IgD-negative memory B cell (primary cell): ENCODE results near the gene RNF5. TPM values are rescaled to one million over a fixed set of nuclear protein-coding genes. Genes with fewer than 3 reads are reported as not detected.
"Not testable (repeated sequence)": the region's sequence is repeated elsewhere in the genome, so short reads cannot be mapped to it uniquely, and the experiment has no call there.

Experiments
- H3K27ac Mint-ChIP-seq, 3 donors: one replicate each; pipeline ENCODE4 v1.8.0; 2020 to 2022; ENCODE audit warnings: mild to moderate bottlenecking in 3 of 3, mixed read lengths in 3 of 3, moderate library complexity in 1 of 3
- H3K27me3 Mint-ChIP-seq: one replicate; pipeline ENCODE4 v1.8.0; 2021; ENCODE audit warnings: mixed read lengths
- H3K36me3 Mint-ChIP-seq: one replicate; pipeline ENCODE4 v1.8.0; 2020; ENCODE audit warnings: mild to moderate bottlenecking, mixed read lengths
- H3K4me1 Mint-ChIP-seq, 3 donors: one replicate each; pipeline ENCODE4 v1.8.0; 2020 to 2022; ENCODE audit warnings: mixed read lengths in 3 of 3, mild to moderate bottlenecking in 1 of 3
- H3K4me3 Mint-ChIP-seq, 4 donors: one replicate each; pipeline ENCODE4 v1.8.0; 2020 to 2022; ENCODE audit warnings: mild to moderate bottlenecking in 4 of 4, mixed read lengths in 4 of 4, moderate library complexity in 3 of 4
- H3K9me3 Mint-ChIP-seq, 3 donors: one replicate each; pipeline ENCODE4 v1.8.0; 2020 to 2021; ENCODE audit warnings: mixed read lengths in 3 of 3, mild to moderate bottlenecking in 1 of 3
- polyA plus RNA-seq: library from polyadenylated mRNA; unstranded; fragments of 300-500 nt; fragmentation: Illumina TruSeq; gene quantifications from one replicate; pipeline ENCODE4 v1.2.3, GENCODE V29; 2021

Gene RNF5
- polyA plus RNA-seq, 1 donor from 2014 or later: 88.8 TPM

GRCh38 chr6:32187009-32187709, 9.0 kb downstream of the RNF5 start:
- Mint-ChIP-seq H3K4me1 (peaks cover 24 to 31% (median 27%) of the 10 kb centered on the region in 3 donors), H3K27ac (peak overlapping the region; percentile 93 to 98 (median 96)), H3K36me3 (peaks cover 3% of the 10 kb centered on the region), H3K9me3 (no peaks in the 10 kb centered on the region), H3K27me3 (no peaks in the 10 kb centered on the region), H3K4me3 (peak overlapping the region; percentile 30 to 93 (median 84))

GRCh38 chr6:32187725-32188380, 9.6 kb downstream of the RNF5 start:
- H3K36me3 Mint-ChIP-seq, H3K9me3 Mint-ChIP-seq, H3K27me3 Mint-ChIP-seq: not testable (repeated sequence)
- Mint-ChIP-seq H3K4me1 (peaks cover 24 to 31% (median 27%) of the 10 kb centered on the region in 3 donors), H3K4me3 (peak overlapping the region in 3 of 4 donors; percentile 84 to 95 (median 93)), H3K27ac (peak overlapping the region; percentile 71 to 98 (median 96))

DNA sequence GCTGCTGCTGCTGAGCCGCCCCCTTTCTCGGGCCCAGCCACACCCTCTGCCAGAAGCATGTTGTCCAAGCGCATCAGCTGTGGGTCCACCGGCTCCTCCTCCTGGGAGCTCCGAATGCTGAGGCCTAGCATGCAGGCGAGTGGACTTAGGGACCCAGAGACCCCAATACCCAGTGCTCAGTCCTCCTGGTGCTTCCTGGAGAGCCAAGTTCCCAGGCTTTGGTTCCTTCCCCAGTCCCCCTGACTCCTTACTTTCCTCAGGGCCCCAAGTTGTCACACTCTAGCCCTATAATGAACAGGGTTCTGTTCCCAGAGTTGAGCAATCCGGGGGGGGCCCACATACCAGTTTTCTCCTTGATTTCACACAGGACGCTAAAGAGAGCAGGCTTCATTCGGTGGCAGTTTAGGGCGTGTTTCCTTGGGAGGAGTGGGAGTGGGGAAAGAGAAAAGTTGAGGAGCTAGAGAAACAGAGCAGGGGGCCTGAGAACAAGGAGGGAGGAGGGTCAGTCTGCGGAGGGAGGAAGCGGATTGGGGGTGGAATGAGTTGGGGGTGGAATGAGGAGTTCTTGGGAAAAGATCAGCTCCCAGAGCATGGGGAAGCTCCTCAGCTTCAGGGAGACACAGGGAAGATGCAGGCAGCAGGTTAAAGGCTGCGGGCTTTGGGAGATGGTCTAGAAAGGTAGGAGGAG, 10.3 kb downstream of the RNF5 start:
- H3K27ac Mint-ChIP-seq: peak overlapping the region; percentile 90 to 98 (median 96)
- H3K36me3 Mint-ChIP-seq: peaks cover 3% of the 10 kb centered on the region
- no peaks in the 10 kb centered on the region for H3K27me3 Mint-ChIP-seq
- H3K4me3 Mint-ChIP-seq: peak overlapping the region; percentile 86 to 97 (median 94)
- H3K9me3 Mint-ChIP-seq: no peaks in the 10 kb centered on the region
- H3K4me1 Mint-ChIP-seq: peaks cover 27 to 34% (median 28%) of the 10 kb centered on the region in 3 donors

GRCh38 chr6:32189069-32189741, 11.0 kb downstream of the RNF5 start:
- Mint-ChIP-seq H3K9me3 (no peaks in the 10 kb centered on the region), H3K27me3 (no peaks in the 10 kb centered on the region), H3K27ac (peak overlapping the region; percentile 90 to 98 (median 96)), H3K4me1 (peaks cover 33 to 37% (median 35%) of the 10 kb centered on the region in 3 donors), H3K36me3 (peaks cover 3% of the 10 kb centered on the region), H3K4me3 (peak overlapping the region; percentile 86 to 97 (median 94))

DNA sequence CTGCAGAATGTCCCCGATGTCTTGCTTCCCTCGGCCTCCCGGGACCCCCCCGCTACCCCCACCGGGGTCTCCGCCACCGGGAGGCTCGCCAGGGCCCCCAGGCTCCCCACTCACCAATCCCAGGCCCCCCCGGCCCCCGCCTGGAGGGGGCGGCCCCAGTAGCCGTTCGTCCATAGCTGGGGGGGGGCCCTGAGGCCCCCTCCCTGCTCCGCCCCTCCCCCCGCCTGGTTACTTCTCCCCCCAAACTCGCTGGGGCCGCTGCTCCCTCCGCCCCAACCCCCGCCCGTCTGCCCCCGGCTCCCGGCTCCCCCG, 11.5 kb downstream of the RNF5 start:
- H3K9me3 Mint-ChIP-seq: no peaks in the 10 kb centered on the region
- peak overlapping the region; percentile 90 to 99 (median 98) for H3K27ac Mint-ChIP-seq
- peak overlapping the region; percentile 86 to 98 (median 94) for H3K4me3 Mint-ChIP-seq
- H3K36me3 Mint-ChIP-seq: peaks cover 3% of the 10 kb centered on the region
- H3K27me3 Mint-ChIP-seq: no peaks in the 10 kb centered on the region
- peaks cover 37 to 38% (median 38%) of the 10 kb centered on the region in 3 donors for H3K4me1 Mint-ChIP-seq

GRCh38 chr6:32190054-32190851, 12.0 kb downstream of the RNF5 start, which contains the start of gene PBX2:
Gene PBX2, minus strand, starts transcription at chr6:32190202. Its CDS starts 287 bp downstream, at chr6:32189915.
- peak within 1 kb of the TSS; percentile 97 to 99 (median 98) for H3K27ac Mint-ChIP-seq
- peak within 1 kb of the TSS; percentile 93 to 99 (median 96) for H3K4me3 Mint-ChIP-seq
- H3K4me1 Mint-ChIP-seq: peaks cover 41 to 44% (median 44%) of the 10 kb centered on the region in 3 donors
- no peaks in the 10 kb centered on the region for H3K27me3 Mint-ChIP-seq
- peaks cover 3% of the 10 kb centered on the region for H3K36me3 Mint-ChIP-seq
- no peaks in the 10 kb centered on the region for H3K9me3 Mint-ChIP-seq

GRCh38 chr6:32190911-32191677, 12.9 kb downstream of the RNF5 start:
- H3K4me3 Mint-ChIP-seq: peak overlapping the region; percentile 92 to 99 (median 96)

DNA sequence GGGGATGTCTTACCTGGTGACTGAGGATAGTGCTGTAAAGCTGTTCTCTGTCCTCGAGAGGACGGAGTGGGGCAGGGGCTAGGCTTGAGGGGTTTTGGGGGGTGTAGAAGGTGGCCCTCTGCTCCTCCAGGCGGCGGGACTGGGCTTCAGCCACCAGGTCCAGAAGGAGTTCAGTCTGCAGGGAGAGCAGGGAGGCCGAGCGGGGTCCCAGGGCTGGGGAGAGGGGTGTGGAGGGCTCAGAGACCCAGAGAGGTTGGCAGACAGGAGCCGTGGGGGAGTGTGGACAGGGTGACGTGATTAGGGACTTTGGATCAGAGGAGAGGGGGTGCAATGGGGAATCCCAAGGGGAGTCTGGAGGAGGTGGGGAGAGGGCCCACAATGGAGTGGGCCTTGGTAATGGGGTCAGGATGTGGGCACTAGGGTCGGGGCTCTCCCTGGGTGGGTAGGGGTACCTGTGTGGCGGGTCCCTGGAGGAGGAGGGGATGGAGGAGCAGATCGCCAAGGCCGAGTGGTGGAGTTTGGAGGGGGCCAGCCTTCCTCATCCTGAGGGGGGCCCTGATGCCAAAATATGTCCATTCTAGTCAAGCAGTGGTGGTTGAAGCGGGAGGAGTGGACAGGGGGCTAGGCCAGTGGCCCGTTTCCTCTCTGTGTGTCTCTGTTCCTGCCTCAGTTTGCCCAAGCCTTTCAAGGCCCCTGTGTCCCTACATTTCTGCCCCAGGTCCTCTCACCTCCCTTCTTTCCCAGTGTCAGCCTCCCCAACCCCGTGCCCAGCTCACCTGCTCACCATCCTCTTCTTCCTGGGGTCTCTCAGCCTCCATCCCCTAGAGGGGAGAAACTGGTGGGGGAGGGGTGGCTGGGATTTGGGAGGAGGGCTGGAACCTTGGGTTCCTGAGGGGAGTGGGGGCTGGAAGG, 13.7 kb downstream of the RNF5 start:
- Mint-ChIP-seq H3K36me3 (peaks cover 3% of the 10 kb centered on the region), H3K4me1 (peaks cover 34 to 36% (median 35%) of the 10 kb centered on the region in 3 donors), H3K27ac (peak overlapping the region; percentile 96 to 99 (median 96)), H3K27me3 (no peaks in the 10 kb centered on the region), H3K4me3 (peak overlapping the region; percentile 92 to 99 (median 96)), H3K9me3 (no peaks in the 10 kb centered on the region)

More at GRCh38 chr6:32190911-32191677, 12.9 kb downstream of the RNF5 start:
- no peaks in the 10 kb centered on the region for H3K27me3 Mint-ChIP-seq
- H3K36me3 Mint-ChIP-seq: peaks cover 3% of the 10 kb centered on the region
- H3K4me1 Mint-ChIP-seq: peaks cover 38 to 41% (median 40%) of the 10 kb centered on the region in 3 donors
- H3K27ac Mint-ChIP-seq: peak overlapping the region; percentile 96 to 99 (median 96)
- H3K9me3 Mint-ChIP-seq: no peaks in the 10 kb centered on the region

GRCh38 chr6:32192608-32193039, 14.4 kb downstream of the RNF5 start, which contains the start of gene GPSM3:
Gene GPSM3, minus strand, starts transcription at chr6:32192643. Its CDS starts 130 bp downstream, at chr6:32192513.
- Mint-ChIP-seq H3K9me3 (no peaks in the 10 kb centered on the region), H3K36me3 (peaks cover 3% of the 10 kb centered on the region), H3K4me3 (peak within 1 kb of the TSS; percentile 92 to 99 (median 96)), H3K27me3 (no peaks in the 10 kb centered on the region), H3K27ac (peak within 1 kb of the TSS; percentile 96 to 99 (median 96)), H3K4me1 (peaks cover 31 to 34% (median 32%) of the 10 kb centered on the region in 3 donors)

DNA sequence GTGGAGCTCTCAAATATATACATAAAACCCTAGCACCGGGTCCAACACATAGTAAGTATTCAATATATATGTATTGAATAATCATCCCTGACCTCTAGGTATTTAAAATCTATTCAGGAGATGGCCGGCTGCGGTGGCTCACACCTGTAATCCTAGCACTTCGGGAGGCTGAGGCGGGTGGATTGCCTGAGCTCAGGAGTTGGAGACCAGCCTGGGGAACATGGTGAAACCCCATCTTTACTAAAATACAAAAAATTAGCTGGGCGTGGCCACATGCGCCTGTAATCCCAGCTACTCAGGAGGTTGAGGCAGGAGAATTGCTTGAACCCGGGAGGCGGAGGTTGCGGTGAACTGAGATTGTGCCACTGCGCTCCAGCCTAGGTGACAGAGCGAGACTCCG, 14.9 kb downstream of the RNF5 start:
- H3K27me3 Mint-ChIP-seq, H3K9me3 Mint-ChIP-seq, H3K36me3 Mint-ChIP-seq: not testable (repeated sequence)
- Mint-ChIP-seq H3K27ac (peak overlapping the region; percentile 96 to 99 (median 96)), H3K4me3 (peak overlapping the region; percentile 92 to 99 (median 96)), H3K4me1 (peaks cover 30 to 34% (median 31%) of the 10 kb centered on the region in 3 donors)

DNA sequence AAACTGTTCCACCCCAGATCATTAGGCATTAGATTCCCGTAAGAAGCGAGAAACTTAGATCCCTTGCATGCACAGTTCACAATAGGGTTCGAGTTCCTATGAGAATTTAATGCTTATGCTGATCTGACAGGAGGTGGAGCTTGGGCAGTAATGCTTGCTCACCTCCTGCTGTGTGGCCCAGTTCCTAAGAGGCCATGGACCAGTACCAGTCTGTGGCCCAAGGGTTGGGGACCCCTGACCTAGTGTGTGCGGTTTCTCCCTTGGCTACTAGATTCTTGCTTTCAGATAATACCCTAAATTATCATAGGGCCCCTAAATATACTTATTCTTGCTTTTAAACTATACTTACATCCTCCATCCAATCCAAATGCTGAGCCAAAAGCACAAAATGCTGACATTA, 16.2 kb downstream of the RNF5 start:
- peak overlapping the region in 2 of 3 donors; percentile 91 to 96 for H3K27ac Mint-ChIP-seq
- H3K4me3 Mint-ChIP-seq: peak overlapping the region in 3 of 4 donors; percentile 92 to 99 (median 98)
- peaks cover 21 to 24% (median 22%) of the 10 kb centered on the region in 3 donors for H3K4me1 Mint-ChIP-seq
- no peaks in the 10 kb centered on the region for H3K27me3 Mint-ChIP-seq
- H3K9me3 Mint-ChIP-seq: no peaks in the 10 kb centered on the region
- H3K36me3 Mint-ChIP-seq: peaks cover 3% of the 10 kb centered on the region
